GM12891 (cell line): ENCODE measurements around the gene TXLNG. TPM values are rescaled to one million over a fixed set of nuclear protein-coding genes. Genes with fewer than 3 reads are reported as not detected.
A peak's percentile ranks its signal among the peaks of the same experiment; 100 is the strongest.

ENCODE experiments used
- DNase-seq: peaks from one replicate; pipeline ENCODE4 v3.0.0; 2011; ENCODE audit warnings: low spot score; ENCODE audit not compliant: insufficient read length
- FAIRE-seq: peaks from 2 replicates; lab custom pipeline; 2011; peaks lifted over from hg19 to GRCh38; lab: Jason Lieb, UNC
- PAX5 ChIP-seq: IDR thresholded peaks from 2 replicates; pipeline ENCODE4 v1.6.1; 2011; ENCODE audit warnings: low read length, moderate library complexity, mild to moderate bottlenecking; ENCODE audit not compliant: insufficient read depth, severe bottlenecking
- POLR2A ChIP-seq: IDR thresholded peaks from 2 replicates; pipeline ENCODE4 v1.6.1; 2011; ENCODE audit warnings: low read depth, low read length, control low read depth
- POLR2AphosphoS5 ChIP-seq: IDR thresholded peaks from 2 replicates; pipeline ENCODE4 v1.6.1; 2011; ENCODE audit warnings: low read depth, low read length, control low read depth
- POU2F2 ChIP-seq: IDR thresholded peaks from 2 replicates; pipeline ENCODE4 v1.6.1; 2011; ENCODE audit warnings: low read depth, mild to moderate bottlenecking, control low read depth, low read length, moderate library complexity
- SPI1 ChIP-seq: IDR thresholded peaks from 2 replicates; pipeline ENCODE4 v1.6.1; 2011; ENCODE audit warnings: low read depth, low read length, control low read depth
- TAF1 ChIP-seq: IDR thresholded peaks from 2 replicates; pipeline ENCODE4 v1.6.1; 2011; ENCODE audit warnings: low read depth, low read length, control low read depth
- polyA plus RNA-seq: library from polyadenylated mRNA; unstranded; fragments of >200 nt; gene quantifications from one replicate; pipeline ENCODE4 v1.2.1, GENCODE V29; 2012; ENCODE audit warnings: low read depth, missing spikeins, inconsistent platforms; ENCODE audit not compliant: missing spikeins

TXLNG gene
- polyA plus RNA-seq, result 9.8 TPM

GRCh38 chrX:16786139-16786790 lies at the start of gene TXLNG:
TXLNG (plus strand) TSS chrX:16786466; CDS start chrX:16786488, 22 bp downstream.
- FAIRE-seq, result peak; percentile 98
- DNase-seq, result peak; percentile 72
- TF ChIP-seq PAX5 (no peak), POLR2A (peak; percentile 67; the same call in 1 of the 2 replicates), POU2F2 (no peak), SPI1 (no peak), POLR2AphosphoS5 (peak; percentile 54; the same call in 1 of the 2 replicates), TAF1 (peak; percentile 66; the same call in 1 of the 2 replicates)

DNA sequence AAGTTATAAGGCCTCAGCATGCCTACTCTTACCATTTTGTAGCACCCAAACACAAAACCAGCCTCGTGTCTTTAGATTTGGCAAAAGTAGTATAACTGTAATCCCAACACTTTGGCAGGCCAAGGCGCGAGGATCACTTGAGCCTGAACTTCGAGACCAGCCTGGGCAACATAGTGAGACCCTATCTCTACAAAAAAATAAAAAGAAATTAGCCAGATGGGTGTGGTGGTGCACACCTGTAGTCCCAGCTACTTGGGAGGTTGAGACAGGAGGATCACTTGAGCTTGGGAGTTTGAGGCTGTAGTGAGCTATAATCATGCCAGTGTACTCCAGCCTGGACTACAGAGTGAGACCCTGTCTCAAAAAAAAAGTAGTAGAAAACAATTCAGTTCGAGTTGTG lies 49.2 kb upstream of the TXLNG start:
- TF ChIP-seq TAF1 (no peak), POLR2A (no peak), PAX5 (no peak), POLR2AphosphoS5 (no peak), SPI1 (no peak), POU2F2 (no peak)
- FAIRE-seq (no peak), DNase-seq (no peak)

GRCh38 chrX:16739574-16739973 lies 46.7 kb upstream of the TXLNG start:
- no peak for DNase-seq
- no peak for FAIRE-seq
- TF ChIP-seq SPI1, result no peak
- TF ChIP-seq POLR2A, result no peak

- peak; percentile 9 for FAIRE-seq
- DNase-seq, result no peak
- TF ChIP-seq SPI1, result no peak
- no peak for TF ChIP-seq TAF1
- no peak for TF ChIP-seq POLR2AphosphoS5
- TF ChIP-seq PAX5, result no peak
- no peak for TF ChIP-seq POU2F2
Observed at GRCh38 chrX:16743604-16744325, 42.5 kb upstream of the TXLNG start.

DNA sequence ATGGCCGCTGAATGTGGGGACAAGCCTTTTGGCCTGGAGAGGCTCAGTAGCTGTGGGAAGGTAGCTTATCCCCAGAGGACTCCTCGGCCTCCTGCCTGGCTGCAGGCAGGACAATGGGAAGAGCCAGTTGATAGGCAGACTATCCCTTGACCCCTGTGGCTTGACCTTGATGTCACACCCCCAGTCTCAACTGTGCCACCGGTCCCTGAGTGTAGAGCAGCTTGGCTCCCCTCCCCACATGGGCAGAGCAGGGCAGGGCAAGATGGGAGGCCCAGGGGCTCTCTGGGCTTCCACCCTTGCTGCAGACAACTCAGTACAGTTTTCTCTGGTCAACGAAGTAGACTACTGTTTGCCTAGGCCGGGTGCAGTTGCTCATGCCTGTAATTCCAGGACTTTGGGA lies 41.2 kb upstream of the TXLNG start:
- DNase-seq (no peak), FAIRE-seq (peak; percentile 9)
- TF ChIP-seq POLR2A (no peak), TAF1 (no peak), PAX5 (no peak), POU2F2 (no peak), POLR2AphosphoS5 (no peak), SPI1 (no peak)

DNA sequence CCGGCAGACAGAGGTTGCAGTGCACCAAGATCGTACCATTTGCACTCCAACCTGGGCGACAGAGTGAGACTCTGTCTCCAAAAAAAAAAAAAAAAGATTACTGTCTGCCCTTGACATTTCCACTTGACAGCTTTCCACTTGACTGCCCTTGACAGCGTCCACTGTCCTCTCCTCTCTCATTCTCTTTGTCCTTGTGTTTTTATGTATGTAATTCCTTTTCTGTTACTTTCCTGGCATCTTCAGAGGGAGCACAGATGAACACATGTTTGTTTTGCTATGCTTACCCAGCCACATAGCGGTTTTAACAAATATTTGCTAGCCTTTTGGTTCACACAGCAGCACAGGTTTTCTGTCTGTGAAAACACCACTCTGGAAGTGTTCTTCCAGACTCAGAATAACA lies 40.6 kb upstream of the TXLNG start:
- no peak for FAIRE-seq
- TF ChIP-seq POLR2A (no peak), POU2F2 (no peak), PAX5 (no peak), SPI1 (no peak), POLR2AphosphoS5 (no peak)
- DNase-seq, result no peak

GRCh38 chrX:16748425-16748824 lies 37.8 kb upstream of the TXLNG start:
- FAIRE-seq (no peak), DNase-seq (no peak)
- TF ChIP-seq POLR2A, result no peak
- TF ChIP-seq PAX5, result no peak
- no peak for TF ChIP-seq SPI1
- TF ChIP-seq POU2F2, result no peak
- TF ChIP-seq POLR2AphosphoS5, result no peak
- TF ChIP-seq TAF1, result no peak

GRCh38 chrX:16750136-16750535 lies 36.1 kb upstream of the TXLNG start:
- FAIRE-seq (no peak), DNase-seq (no peak)
- no peak for TF ChIP-seq SPI1
- TF ChIP-seq TAF1, result no peak
- TF ChIP-seq POU2F2, result no peak
- no peak for TF ChIP-seq POLR2AphosphoS5
- no peak for TF ChIP-seq PAX5
- TF ChIP-seq POLR2A, result no peak

GRCh38 chrX:16754019-16754418 lies 32.2 kb upstream of the TXLNG start:
- TF ChIP-seq TAF1 (no peak), SPI1 (no peak), POU2F2 (no peak), PAX5 (no peak), POLR2A (no peak), POLR2AphosphoS5 (no peak)
- DNase-seq (no peak), FAIRE-seq (no peak)
